ENCODE measurements around the gene PDE6C.

The PDE6C gene

GRCh38 chr10:93597075-93597599 is 15.2 kb upstream of the PDE6C start:
- ATAC-seq, result no peak

GRCh38 chr10:93598157-93598556 is 14.2 kb upstream of the PDE6C start:
- no peak for TF ChIP-seq TCF4 (CRISPR knock-in tag; IDR thresholded peaks at IDR 0.05; ENCODE audit: borderline replicate concordance)
- TF ChIP-seq SNAI2 (CRISPR knock-in tag; IDR thresholded peaks at IDR 0.05), result no peak
- TF ChIP-seq, protein P1, sequence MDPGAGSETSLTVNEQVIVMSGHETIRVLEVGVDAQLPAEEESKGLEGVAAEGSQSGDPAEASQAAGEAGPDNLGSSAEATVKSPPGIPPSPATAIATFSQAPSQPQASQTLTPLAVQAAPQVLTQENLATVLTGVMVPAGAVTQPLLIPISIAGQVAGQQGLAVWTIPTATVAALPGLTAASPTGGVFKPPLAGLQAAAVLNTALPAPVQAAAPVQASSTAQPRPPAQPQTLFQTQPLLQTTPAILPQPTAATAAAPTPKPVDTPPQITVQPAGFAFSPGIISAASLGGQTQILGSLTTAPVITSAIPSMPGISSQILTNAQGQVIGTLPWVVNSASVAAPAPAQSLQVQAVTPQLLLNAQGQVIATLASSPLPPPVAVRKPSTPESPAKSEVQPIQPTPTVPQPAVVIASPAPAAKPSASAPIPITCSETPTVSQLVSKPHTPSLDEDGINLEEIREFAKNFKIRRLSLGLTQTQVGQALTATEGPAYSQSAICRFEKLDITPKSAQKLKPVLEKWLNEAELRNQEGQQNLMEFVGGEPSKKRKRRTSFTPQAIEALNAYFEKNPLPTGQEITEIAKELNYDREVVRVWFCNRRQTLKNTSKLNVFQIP (CRISPR knock-in tag; IDR thresholded peaks at IDR 0.05; ENCODE audit: borderline replicate concordance, low read depth), result no peak
- TF ChIP-seq PATZ1 (CRISPR knock-in tag; IDR thresholded peaks at IDR 0.05; ENCODE audit: borderline replicate concordance), result no peak
- no peak for TF ChIP-seq ZNF565 (CRISPR knock-in tag; conservative IDR thresholded peaks at IDR 0.05; ENCODE audit: low read depth)
- TF ChIP-seq ZC3H10 (CRISPR knock-in tag; IDR thresholded peaks at IDR 0.05), result no peak
- no peak for TF ChIP-seq TOX (CRISPR knock-in tag; IDR thresholded peaks at IDR 0.05; ENCODE audit: borderline replicate concordance)
- TF ChIP-seq ESRRG (CRISPR knock-in tag; IDR thresholded peaks at IDR 0.05), result no peak
- no peak for TF ChIP-seq GLIS3 (CRISPR knock-in tag; IDR thresholded peaks at IDR 0.05)
- no peak for TF ChIP-seq RARB (CRISPR knock-in tag; IDR thresholded peaks at IDR 0.05)
- no peak for TF ChIP-seq ZNF8 (CRISPR knock-in tag; IDR thresholded peaks at IDR 0.05)
- TF ChIP-seq CSDC2 (CRISPR knock-in tag; IDR thresholded peaks at IDR 0.05), result no peak
- TF ChIP-seq ZNF70 (CRISPR knock-in tag; IDR thresholded peaks at IDR 0.05), result no peak
- no peak for TF ChIP-seq ISL1 (CRISPR knock-in tag; IDR thresholded peaks at IDR 0.05)
- no peak for TF ChIP-seq ZFP30 (CRISPR knock-in tag; IDR thresholded peaks at IDR 0.05)
- no peak for ATAC-seq

More at GRCh38 chr10:93597075-93597599, 15.2 kb upstream of the PDE6C start:
- TF ChIP-seq ISL1 (CRISPR knock-in tag; IDR thresholded peaks at IDR 0.05) (no peak), ESRRG (CRISPR knock-in tag; IDR thresholded peaks at IDR 0.05) (no peak), BACH2 (CRISPR knock-in tag; IDR thresholded peaks at IDR 0.05; ENCODE audit: borderline replicate concordance) (no peak), ZC3H10 (CRISPR knock-in tag; IDR thresholded peaks at IDR 0.05) (no peak), ZNF8 (CRISPR knock-in tag; IDR thresholded peaks at IDR 0.05) (no peak), PPARA (CRISPR knock-in tag; IDR thresholded peaks at IDR 0.05; ENCODE audit: borderline replicate concordance) (no peak), CSDC2 (CRISPR knock-in tag; IDR thresholded peaks at IDR 0.05) (no peak), OSR1 (CRISPR knock-in tag; IDR thresholded peaks at IDR 0.05) (no peak), ZNF565 (CRISPR knock-in tag; conservative IDR thresholded peaks at IDR 0.05; ENCODE audit: low read depth) (no peak), TCF4 (CRISPR knock-in tag; IDR thresholded peaks at IDR 0.05; ENCODE audit: borderline replicate concordance) (no peak)
- TF ChIP-seq, protein P2, sequence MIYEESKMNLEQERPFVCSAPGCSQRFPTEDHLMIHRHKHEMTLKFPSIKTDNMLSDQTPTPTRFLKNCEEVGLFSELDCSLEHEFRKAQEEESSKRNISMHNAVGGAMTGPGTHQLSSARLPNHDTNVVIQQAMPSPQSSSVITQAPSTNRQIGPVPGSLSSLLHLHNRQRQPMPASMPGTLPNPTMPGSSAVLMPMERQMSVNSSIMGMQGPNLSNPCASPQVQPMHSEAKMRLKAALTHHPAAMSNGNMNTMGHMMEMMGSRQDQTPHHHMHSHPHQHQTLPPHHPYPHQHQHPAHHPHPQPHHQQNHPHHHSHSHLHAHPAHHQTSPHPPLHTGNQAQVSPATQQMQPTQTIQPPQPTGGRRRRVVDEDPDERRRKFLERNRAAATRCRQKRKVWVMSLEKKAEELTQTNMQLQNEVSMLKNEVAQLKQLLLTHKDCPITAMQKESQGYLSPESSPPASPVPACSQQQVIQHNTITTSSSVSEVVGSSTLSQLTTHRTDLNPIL (CRISPR knock-in tag; IDR thresholded peaks at IDR 0.05; ENCODE audit: low read depth), result no peak

- no peak for TF ChIP-seq TCF4 (CRISPR knock-in tag; IDR thresholded peaks at IDR 0.05; ENCODE audit: borderline replicate concordance)
- TF ChIP-seq, protein P1 (CRISPR knock-in tag; IDR thresholded peaks at IDR 0.05; ENCODE audit: borderline replicate concordance, low read depth), result no peak
- TF ChIP-seq, protein P3, sequence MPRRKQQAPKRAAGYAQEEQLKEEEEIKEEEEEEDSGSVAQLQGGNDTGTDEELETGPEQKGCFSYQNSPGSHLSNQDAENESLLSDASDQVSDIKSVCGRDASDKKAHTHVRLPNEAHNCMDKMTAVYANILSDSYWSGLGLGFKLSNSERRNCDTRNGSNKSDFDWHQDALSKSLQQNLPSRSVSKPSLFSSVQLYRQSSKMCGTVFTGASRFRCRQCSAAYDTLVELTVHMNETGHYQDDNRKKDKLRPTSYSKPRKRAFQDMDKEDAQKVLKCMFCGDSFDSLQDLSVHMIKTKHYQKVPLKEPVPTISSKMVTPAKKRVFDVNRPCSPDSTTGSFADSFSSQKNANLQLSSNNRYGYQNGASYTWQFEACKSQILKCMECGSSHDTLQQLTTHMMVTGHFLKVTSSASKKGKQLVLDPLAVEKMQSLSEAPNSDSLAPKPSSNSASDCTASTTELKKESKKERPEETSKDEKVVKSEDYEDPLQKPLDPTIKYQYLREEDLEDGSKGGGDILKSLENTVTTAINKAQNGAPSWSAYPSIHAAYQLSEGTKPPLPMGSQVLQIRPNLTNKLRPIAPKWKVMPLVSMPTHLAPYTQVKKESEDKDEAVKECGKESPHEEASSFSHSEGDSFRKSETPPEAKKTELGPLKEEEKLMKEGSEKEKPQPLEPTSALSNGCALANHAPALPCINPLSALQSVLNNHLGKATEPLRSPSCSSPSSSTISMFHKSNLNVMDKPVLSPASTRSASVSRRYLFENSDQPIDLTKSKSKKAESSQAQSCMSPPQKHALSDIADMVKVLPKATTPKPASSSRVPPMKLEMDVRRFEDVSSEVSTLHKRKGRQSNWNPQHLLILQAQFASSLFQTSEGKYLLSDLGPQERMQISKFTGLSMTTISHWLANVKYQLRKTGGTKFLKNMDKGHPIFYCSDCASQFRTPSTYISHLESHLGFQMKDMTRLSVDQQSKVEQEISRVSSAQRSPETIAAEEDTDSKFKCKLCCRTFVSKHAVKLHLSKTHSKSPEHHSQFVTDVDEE (CRISPR knock-in tag; IDR thresholded peaks at IDR 0.05), result no peak
- TF ChIP-seq CSRNP3 (CRISPR knock-in tag; IDR thresholded peaks at IDR 0.05), result no peak
- no peak for TF ChIP-seq SNAI2 (CRISPR knock-in tag; IDR thresholded peaks at IDR 0.05)
- no peak for TF ChIP-seq CSDC2 (CRISPR knock-in tag; IDR thresholded peaks at IDR 0.05)
- no peak for TF ChIP-seq ARNTL (CRISPR knock-in tag; IDR thresholded peaks at IDR 0.05; ENCODE audit: borderline replicate concordance, low read depth)
- TF ChIP-seq ZFP3 (CRISPR knock-in tag; IDR thresholded peaks at IDR 0.05), result no peak
- no peak for TF ChIP-seq PATZ1 (CRISPR knock-in tag; IDR thresholded peaks at IDR 0.05; ENCODE audit: borderline replicate concordance)
- TF ChIP-seq ESRRG (CRISPR knock-in tag; IDR thresholded peaks at IDR 0.05), result no peak
- no peak for ATAC-seq
Observed at GRCh38 chr10:93599335-93599734, 13.0 kb upstream of the PDE6C start.
